ENCODE data around the gene LOC101059915.

- TF ChIP-seq CTCF (optimal IDR thresholded peaks at IDR 0.05 in 1 of 3, IDR thresholded peaks at IDR 0.05 in 1 of 3, conservative IDR thresholded peaks at IDR 0.05 in 1 of 3; ENCODE audit: extremely low read depth in 1 of 3, insufficient read depth in 2 of 3, low read length in 3 of 3) = no peak
- TF ChIP-seq EZH2 (IDR thresholded peaks at IDR 0.05; ENCODE audit: low read length) = no peak
Observed at GRCh38 chrX:71636438-71637252, 30.7 kb upstream of the LOC101059915 start.
